LHCN-M2 (cell line): ENCODE results near the gene MSL2. TPM values are rescaled to one million over a fixed set of nuclear protein-coding genes. Genes with fewer than 3 reads are reported as not detected.
"Not testable (repeated sequence)": the region's sequence is repeated elsewhere in the genome, so short reads cannot be mapped to it uniquely, and the experiment has no call there.

Source experiments
- DNase-seq: peaks from one replicate; pipeline ENCODE4 v3.0.0-alpha.2; 2012; ENCODE audit warnings: low read depth
- total RNA-seq: library from RNA; depleted of rRNA; stranded (reverse); fragments of >200 nt; gene quantifications from 2 replicates; pipeline ENCODE4 v1.2.3, GENCODE V29; 2014

Gene MSL2
- total RNA-seq, 1 experiment from 2014 or later: 9.1 TPM

- no peak for DNase-seq
Observed at GRCh38 chr3:136192831-136193230, 3.3 kb downstream of the MSL2 start.

DNA sequence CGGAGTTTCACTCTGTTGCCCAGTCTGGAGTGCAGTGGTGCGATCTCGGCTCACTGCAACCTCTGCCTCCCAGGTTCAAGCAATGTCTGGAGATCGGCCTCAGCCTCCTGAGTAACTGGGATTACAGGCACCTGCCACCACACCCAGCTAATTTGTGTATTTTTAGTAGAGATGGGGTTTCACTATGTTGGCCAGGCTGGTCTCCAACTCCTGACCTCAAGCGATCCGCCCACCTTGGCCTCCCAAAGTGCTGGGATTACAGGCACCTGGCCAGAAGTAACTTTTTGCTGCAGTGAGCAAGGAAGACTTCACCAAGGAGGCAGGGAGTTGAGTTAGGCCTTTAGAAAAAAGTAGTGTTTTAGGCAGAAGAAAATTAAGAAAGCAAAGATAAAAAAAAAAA, 3.9 kb downstream of the MSL2 start:
- not testable (repeated sequence) for DNase-seq

GRCh38 chr3:136189859-136190617, 6.1 kb downstream of the MSL2 start:
- DNase-seq: no peak

- no peak for DNase-seq
Observed at GRCh38 chr3:136189043-136189442, 7.1 kb downstream of the MSL2 start.

DNA sequence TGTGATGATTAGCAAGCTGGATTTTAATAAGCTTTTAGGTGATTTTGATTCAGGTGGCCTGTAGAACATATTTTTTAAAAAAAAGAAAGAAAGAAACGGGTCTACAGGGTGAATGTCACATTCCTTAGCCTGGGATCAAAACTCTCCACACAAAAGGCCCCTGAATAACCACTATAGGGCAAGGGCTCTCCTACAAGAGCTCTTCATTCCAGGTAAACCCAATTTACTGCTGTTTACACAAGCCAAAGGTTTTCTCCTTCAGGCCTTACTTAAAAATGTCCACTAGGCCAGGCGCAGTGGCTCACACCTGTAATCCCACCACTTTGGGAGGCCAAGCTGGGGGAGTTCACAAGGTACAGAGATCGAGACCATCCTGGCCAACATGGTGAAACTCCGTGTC, 8.3 kb downstream of the MSL2 start:
- no peak for DNase-seq

GRCh38 chr3:136186846-136187245, 9.3 kb downstream of the MSL2 start:
- DNase-seq: no peak

- no peak for DNase-seq
Observed at GRCh38 chr3:136186344-136186743, 9.8 kb downstream of the MSL2 start.

DNA sequence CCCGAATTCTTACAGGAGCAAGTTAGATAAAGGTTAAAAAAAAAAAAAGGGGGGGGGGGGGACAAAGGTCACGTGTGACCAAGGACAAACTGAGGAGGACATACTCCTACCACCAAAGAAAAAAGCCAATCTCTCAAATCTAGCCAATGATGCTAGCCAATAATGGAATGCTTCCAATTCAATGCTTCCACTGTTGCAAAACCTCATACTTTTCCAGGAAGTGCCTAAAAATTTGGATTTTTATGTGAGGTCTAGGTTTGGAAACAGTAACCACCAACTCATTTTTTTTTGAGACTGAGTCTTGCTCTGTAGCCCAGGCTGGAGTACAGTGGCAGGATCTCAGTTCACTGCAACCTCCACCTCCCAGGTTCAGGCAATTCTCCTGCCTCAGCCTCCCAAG, 11.4 kb downstream of the MSL2 start:
- DNase-seq: no peak

- DNase-seq: no peak
Observed at GRCh38 chr3:136181741-136182140, 14.4 kb downstream of the MSL2 start.

DNA sequence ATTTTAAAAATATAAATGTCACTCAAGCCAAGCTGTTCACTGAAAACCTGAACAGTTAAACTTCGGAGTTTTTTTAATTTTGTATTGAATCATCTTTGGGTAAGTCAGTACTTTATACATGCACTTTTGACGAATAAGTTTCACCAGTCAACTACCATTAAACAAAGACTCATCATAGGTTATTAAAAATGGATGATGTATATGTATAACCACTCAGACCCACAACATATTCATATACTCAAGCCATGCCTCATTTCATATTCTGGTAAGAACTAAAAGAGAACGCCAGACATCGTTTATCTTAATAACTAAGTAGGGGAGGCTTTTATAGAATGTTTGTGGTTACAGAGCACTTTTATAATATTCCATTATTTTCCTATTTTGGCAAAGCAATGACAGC, 18.3 kb downstream of the MSL2 start:
- no peak for DNase-seq

DNA sequence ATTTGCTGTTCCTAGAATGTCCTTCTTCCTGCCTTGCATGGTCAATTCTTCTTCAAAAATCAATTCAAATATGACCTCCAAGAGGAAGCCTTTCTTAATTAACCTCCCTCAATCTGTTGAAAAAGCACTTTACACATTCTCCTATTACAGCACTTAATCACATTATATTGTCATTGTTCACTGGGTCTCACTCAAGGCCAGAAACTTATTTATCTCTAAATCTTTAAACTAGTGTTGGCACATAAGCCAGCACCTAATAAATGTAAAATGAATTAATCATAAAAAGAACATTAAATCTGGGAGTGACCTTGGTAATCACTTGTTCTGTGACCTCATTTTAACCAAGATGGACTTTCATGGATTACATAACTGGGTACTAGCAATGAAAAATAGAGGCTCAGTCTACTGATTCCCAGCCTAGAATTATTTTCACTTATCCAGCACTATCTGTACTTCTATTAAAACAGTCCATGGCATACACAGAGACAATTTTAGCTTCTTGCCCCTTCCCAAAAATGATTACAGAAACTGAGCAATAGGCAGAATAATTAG, 22.1 kb downstream of the MSL2 start:
- DNase-seq: no peak

GRCh38 chr3:136171097-136171542, 25.0 kb downstream of the MSL2 start:
- no peak for DNase-seq

DNA sequence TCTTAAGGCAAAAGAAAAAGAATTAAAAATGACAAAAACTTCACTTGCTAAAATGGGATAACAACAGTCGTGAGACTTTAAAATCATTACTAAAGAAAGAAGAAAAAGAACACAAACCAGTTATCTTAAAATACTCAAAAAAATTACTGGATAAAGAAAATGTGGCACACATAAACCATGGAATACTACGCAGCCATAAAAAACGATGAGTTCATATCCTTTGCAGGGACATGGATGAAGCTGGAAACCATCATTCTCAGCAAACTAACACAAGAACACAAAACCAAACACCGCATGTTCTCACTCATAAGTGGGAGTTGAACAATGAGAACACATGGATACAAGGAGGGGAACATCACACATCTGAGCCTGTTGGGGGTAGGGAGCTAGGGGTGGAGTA, 27.9 kb downstream of the MSL2 start:
- not testable (repeated sequence) for DNase-seq

GRCh38 chr3:136166507-136166906, 29.6 kb downstream of the MSL2 start:
- DNase-seq: no peak

DNA sequence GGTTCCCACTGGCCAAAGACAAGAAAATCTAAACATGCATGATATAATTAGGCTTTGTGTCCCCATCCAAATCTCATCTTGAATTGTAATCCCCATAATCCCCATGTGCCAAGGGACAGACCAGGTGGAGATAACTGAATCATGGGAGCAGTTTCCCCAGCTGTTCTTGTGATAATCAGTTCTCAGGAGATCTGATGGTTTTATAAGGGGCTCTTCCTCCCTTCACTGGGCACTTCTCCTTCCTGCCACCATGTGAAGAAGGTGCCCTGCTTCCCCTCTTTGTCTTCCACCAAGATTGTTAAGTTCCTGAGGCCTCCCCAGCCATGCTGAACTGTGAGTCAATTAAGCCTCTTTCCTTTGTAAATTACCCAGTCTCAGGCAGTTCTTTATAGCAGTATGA, 32.5 kb downstream of the MSL2 start:
- peak; percentile 70 for DNase-seq

- no peak for DNase-seq
Observed at GRCh38 chr3:136162322-136162721, 33.8 kb downstream of the MSL2 start.

DNA sequence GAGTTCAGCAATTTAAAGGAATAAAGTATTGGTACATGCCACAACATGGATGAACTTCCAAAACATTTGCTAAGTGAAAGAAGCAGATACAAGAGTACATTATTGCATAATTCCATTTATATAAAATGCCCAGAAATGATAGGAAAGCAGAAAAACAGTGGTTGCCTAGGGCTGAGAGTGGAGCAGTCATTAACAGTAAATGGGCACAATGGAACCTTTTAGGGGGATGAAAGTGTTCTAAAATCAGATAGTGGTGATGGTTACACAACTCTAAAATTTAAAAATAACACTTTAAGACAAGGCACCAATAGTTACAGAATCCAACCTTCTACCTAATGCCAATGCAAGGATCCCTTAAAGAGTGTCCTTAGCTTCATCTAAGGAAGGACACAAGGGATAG, 34.6 kb downstream of the MSL2 start:
- no peak for DNase-seq

DNA sequence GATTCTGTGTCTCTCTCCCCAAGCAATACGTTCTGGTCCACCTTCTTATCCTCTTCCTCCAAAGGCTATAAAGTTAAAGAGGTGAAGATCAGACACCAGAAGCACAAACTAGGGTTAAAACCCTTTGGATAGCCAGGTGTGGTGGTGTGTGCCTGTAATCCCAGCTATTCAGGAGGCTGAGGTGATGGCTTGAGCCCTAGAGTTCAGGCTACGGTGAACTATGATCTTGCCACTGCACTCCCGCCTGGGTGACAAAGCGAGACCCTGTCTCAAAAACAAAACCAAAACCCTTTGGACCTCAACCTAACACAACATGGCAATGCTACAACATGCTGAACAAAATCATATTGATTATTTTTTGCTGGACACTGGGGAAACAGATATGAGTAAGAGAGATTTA, 43.2 kb downstream of the MSL2 start:
- DNase-seq: no peak

GRCh38 chr3:136152176-136152843, 43.8 kb downstream of the MSL2 start:
- DNase-seq: no peak

DNA sequence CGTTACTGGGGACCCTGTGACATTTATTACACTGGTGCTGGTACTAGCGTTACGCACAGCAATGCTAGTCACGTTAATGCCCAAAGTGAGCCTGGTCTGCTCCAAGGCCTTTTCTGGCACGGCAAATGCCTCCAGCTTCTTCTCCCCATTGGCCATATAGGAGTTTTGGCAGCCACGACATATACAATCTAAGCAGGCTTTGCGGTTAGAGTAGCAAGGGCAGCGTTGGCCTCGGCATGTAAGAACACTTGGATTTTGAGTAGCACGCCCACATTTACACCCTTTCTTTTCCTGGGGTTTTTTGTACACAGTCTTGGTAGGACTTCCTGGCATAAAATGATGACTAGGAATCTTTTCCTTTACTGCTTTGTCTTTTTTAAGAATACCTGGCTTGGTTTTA, 44.9 kb downstream of the MSL2 start:
- no peak for DNase-seq

GRCh38 chr3:136149667-136150066, 46.5 kb downstream of the MSL2 start:
- peak; percentile 26 for DNase-seq

GRCh38 chr3:136146981-136147729, 49.0 kb downstream of the MSL2 start:
- no peak for DNase-seq
